Fibroblast of lung (primary cell): ENCODE results near the gene HAUS2.

ENCODE experiments used
- EZH2 ChIP-seq: IDR thresholded peaks from 2 replicates; pipeline ENCODE4 v1.5.1; 2012; ENCODE audit warnings: low read length, control low read depth, mild to moderate bottlenecking; ENCODE audit errors: missing control alignments
- TF ChIP-seq, protein P1 (sequence below), 2 donors: IDR thresholded peaks in 1 of 2; conservative IDR thresholded peaks in 1 of 2; 1 replicate in 1 of 2; 2 replicates in 1 of 2; pipeline ENCODE4 v1.5.1; 2011 to 2012; ENCODE audit warnings: low read length in 2 of 2, control low read depth in 1 of 2, inconsistent platforms in 1 of 2, low read depth in 1 of 2, mild to moderate bottlenecking in 1 of 2

DNA sequence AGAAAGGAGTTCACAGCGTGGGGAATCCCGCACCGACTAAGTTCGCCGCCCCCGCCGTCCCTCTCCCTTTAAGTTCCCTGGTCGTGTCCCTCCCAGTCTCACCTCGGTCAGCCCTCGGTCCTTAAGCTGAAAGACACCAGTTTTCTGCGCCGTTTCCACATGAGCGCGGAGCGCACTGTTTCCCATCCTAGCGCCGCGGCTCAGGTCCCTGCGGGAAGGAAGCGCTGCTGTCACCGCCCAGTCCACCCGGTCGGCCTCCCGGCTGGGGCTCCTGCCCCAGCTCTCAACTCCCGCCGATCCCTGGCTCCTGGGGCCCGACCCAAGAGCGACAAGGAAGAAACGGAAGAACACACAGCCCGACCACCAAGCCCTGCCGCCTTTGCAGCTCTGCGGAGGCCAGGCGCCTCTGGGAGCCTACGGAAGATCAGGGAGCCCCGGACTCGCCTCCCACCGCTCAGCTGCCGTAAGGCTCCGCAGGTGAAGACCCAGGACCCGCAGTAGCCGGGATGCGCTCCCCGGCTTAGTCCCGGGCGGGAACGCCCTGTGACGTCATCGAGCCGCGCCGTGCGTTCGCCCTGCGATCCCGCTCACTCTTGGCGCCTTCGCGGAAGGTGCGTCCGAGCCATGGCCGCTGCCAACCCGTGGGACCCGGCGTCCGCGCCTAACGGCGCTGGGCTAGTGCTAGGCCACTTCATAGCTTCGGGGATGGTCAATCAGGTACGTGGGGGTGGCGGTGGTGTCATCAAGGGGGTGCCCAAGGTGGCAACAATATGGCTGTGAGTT, at the start of gene HAUS2, which contains the start of gene LRRC57:
- TF ChIP-seq, protein P1, sequence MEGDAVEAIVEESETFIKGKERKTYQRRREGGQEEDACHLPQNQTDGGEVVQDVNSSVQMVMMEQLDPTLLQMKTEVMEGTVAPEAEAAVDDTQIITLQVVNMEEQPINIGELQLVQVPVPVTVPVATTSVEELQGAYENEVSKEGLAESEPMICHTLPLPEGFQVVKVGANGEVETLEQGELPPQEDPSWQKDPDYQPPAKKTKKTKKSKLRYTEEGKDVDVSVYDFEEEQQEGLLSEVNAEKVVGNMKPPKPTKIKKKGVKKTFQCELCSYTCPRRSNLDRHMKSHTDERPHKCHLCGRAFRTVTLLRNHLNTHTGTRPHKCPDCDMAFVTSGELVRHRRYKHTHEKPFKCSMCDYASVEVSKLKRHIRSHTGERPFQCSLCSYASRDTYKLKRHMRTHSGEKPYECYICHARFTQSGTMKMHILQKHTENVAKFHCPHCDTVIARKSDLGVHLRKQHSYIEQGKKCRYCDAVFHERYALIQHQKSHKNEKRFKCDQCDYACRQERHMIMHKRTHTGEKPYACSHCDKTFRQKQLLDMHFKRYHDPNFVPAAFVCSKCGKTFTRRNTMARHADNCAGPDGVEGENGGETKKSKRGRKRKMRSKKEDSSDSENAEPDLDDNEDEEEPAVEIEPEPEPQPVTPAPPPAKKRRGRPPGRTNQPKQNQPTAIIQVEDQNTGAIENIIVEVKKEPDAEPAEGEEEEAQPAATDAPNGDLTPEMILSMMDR (conservative IDR thresholded peaks at IDR 0.05 in 1 of 2, IDR thresholded peaks at IDR 0.05 in 1 of 2; ENCODE audit: low read depth in 1 of 2, low read length in 2 of 2), result no peak
- no peak for TF ChIP-seq EZH2
